Medulla oblongata (tissue), 1 donor: ENCODE measurements around the gene PFN2.
"Not testable (repeated sequence)": the region's sequence is repeated elsewhere in the genome, so short reads cannot be mapped to it uniquely, and the experiment has no call there.

ENCODE experiments used
- DNase-seq: peaks from one replicate; pipeline ENCODE4 v3.0.0-alpha.2; 2015; ENCODE audit errors: extremely low spot score

PFN2 gene, protein sequence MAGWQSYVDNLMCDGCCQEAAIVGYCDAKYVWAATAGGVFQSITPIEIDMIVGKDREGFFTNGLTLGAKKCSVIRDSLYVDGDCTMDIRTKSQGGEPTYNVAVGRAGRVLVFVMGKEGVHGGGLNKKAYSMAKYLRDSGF

DNA sequence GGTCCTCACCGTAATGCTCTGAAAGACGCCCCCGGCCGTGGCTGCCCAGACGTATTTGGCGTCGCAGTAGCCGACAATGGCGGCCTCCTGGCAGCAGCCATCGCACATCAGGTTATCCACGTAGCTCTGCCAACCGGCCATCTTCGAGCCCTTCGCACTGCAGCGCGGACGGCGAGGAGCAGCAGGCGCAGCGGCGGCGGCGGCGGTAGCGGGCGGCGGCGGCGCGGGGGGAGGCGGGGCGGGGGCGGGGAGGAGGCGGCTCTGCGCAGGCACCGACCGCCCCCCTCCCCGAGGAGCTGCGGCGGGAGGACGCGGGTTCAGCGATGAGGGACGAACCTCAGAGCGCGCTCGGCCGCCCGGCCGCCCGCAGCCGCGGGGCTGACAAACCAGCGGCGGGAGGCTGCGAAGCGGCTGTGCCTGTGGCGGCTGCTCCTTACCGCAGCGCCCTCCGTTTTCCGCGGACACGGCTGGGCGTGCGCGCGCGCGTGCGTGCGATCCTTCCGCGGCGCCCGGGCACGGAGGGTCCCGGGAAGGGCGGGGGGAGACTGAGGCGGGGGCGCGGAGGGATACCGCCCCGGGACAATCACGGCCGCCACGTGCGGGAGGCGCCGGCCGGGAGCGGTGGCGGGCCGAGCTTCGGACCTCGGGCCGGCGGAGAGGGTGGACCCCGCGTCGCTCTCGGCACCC is at the start of gene PFN2:
PFN2 (minus strand) TSS at position 180 of the 687 bp plus-strand sequence; CDS start at position 141, 39 bp downstream.
- peak; percentile 62 for DNase-seq

DNA sequence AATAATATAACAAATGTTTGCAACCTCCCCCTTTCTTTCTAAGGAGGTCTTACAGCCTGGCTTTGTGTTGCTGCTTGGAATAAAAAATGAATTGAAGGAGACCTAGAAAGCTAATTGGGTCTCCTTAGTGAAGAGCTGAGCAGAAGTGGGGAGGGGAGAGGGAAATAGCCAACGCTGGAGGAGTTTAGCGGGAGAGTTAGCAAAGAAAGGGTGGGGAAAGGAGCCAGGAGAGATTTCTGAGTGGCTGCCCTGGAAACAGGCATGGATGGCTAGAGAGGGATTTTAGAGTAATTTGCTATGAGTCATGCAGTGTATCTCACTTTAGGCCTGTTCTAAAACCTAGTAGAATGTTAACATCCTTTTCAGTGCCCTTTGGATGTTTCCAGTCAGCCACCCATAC is 45.2 kb upstream of the PFN2 start:
- peak; percentile 64 for DNase-seq

DNA sequence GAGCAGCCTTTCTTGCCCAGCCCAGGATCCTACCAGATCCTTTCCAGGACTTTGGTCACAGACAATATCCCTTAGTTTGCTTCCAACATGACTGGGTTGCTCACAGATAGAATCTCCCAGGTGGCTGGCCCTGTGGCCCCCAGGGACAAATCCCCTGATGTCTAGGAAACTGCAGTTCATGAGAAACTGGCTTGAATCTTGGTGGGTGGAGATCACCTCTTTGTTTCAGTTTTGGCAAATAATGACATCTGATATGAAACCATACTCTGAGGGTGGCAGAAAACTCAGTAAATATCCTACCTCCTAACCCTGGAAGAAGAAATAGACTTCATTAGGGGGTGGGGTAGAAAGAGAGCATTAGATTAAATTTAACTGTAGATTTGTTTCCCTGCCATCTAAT is 44.1 kb upstream of the PFN2 start:
- DNase-seq: no peak

DNA sequence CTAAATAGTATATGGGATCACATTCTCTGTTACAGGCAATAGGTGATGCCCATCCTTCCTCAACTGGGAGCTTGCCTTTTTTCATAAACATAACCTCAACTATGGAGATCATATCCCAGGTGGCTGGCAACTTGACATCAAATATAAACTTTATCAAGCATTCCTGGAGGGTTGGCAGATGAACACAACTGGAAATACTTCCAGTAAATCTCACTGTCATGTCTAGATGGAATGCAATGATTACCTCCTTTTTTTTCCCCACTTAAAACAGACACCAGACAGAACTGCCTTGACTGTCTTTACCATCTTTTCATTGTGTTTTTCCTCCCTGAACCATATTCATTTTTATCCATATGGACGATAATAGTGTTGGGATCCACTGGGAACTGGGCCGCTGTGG is 43.1 kb upstream of the PFN2 start:
- DNase-seq: no peak

DNA sequence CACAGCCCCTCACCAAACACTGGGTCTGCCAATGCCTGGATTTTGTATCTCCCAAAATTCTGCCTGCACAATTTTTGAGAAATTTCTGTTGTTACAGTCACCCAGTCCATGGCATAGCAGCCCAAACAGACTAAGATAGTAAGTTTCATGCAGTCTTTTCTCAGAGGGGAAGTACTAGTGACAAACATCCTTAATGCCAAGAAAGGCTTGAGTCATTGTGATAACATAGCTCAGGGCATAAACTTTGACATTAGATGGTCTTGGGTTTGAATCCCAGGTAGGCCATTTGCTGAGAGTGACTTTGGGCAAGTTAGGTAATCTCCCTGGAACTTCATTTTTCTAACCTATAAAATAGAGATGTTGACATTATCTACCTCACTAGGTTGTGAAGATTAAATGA is 36.1 kb upstream of the PFN2 start:
- DNase-seq: no peak

DNA sequence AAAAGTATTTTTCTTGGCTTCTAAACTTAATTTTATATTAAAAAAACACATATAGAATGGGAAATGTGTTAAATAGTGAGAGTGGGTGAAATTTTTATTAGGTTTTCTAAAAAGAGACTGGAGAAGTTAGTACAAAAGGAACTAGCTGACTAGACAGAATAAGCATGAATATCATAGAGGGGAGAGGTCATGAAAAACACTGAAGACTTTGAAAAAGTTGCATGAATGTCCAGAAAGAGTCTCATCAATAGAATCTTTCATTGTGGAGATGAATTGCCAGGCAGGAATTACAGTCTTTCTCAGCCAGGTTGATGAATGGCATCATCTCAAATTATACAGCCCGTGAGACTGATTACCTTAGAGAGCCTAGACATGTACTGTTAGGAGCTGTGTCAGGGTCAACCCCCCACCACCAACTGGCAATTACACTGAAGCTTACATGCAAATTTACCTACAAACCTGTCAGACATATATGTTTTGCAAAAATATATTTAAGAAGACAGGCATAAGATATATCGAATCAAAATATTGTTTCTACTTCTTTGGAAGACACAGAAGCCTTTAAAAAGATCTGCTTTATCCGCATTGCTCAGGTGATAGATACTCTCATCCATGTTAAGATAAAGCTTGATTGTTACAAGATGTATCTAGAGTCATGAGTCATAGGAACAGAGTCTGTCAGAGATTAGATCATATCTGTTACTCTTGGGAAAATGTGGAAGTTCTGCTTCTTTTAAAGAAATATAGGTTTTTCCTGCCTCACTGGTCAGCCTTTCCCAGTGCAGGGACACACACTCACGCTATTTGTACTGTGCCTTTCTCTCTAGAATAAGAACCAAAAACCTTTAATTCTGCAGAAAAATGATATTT is 34.8 kb upstream of the PFN2 start:
- no peak for DNase-seq

DNA sequence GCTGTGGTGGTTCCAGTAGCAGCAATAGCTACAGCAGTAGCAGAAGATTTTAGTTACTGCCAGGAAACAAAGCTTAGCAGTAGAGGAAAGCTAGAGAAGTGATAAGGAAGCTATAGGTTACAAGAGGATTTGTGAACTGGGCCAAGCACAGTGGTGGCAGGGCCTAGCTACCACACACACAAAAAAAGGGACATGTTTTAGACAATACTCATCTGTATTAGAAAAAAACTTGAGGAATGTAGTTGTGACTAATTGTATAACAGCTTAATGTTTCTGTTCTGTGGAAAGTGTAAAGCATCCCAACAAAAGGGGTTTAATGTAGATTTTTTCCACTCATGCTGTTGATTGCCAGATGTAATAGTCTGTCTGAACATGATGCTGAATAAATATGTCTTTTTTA is 29.9 kb upstream of the PFN2 start:
- DNase-seq: no peak

DNA sequence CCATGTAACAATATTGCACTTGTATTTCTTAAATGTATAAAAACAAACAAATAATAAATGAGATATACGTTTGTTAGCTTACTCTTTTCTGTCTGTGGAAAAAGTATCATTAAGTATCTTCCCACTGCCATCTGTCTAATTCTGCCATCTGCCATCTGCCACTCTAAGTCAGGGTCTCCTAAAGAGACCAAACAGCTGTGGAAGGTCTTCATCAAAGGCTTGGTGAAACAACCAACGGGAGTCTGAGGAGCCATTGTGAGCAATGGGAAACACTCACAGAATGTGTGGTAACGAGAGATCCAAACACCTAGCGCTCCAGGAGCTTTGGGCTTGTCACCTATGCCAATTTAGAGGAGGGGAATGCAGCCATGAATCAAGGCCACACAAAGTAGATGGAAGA is 28.7 kb upstream of the PFN2 start:
- DNase-seq: no peak

DNA sequence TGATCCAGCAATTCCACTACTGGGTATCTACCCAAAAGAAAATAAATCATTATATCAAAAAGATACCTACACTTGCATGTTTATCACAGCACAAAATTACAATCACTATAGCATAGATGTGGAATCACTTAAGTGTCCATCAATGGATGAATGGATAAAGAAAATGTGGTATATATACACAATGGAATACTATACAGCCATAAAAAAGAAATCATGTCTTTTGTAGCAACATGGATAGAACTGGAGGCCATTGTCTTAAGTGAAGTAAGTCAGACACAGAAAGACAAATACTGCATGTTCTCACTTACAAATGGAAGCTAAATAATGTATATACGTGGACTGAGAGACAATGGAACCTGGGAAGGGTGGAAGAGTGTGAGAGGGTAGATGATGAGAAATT is 28.3 kb upstream of the PFN2 start:
- no peak for DNase-seq

DNA sequence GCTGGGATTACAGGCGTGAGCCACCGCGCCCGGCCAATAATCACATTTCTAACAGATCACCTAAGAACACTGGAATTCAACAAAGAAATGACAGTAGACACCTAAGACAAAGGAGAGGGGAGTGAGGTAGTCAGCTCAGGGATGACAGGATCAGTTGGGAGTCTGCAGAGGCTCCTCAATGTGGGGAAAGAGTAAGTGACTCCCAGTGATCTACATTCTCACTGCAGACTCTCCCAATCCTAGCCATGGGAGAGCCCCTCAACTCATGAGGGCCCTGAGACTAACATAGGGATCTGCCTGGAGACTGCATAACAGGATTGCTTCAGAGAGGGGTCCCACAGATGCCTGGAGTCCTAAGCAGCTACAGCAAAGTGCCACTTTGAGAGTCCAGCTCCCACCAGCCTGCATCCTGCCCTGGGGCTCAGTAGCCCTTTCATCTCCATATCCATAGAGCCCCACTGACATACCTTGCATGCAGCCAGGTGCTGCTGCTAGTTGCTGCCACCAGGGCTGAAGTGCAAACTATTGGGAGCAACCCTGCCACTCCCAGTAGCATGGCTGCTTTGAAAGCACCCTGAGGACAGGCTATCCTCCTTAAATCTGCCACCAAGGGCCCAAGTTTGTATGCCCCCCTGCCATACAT is 21.8 kb upstream of the PFN2 start:
- no peak for DNase-seq

DNA sequence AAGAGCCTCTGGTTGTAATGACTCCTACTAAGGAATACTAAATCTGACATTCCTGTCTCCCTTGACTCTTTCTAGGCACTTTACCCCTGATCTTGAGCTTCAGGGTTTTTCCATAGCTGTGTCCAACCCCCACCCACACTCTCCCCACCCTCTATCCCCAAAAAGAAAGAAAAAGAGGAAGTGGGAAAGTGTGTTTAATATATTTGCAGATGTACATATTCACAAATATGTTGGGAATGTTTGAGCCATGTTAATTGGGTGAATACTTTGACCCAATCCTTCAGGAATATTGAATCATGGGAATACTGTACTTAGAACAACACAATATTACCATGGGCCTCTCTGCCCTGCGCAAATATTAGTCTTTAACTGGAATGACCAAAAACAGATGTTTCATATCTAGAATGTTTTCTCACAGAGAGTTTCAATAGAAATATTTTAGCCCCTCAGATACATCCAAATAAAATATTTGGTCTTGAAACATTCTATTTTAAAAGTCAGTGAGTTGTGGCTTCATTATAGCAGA is 19.8 kb upstream of the PFN2 start:
- no peak for DNase-seq

DNA sequence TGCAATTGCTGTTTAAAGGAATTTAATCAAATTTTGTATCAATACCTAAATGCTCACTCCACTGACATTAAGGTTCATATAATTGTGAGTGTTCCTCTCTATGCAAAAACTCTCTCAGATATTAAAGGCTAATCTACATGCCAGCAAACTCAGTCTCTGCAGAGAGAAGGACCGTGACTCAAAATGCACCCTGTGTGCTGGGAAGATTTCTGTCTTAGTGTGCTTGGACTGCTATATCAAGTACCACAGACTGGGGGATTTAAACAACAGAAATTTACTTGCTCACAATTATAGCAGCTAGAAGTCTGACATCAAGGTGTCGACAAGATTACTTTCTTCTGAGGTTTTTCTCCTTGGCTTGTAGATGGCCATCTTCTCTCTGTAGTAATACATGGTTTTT is 18.6 kb upstream of the PFN2 start:
- no peak for DNase-seq

DNA sequence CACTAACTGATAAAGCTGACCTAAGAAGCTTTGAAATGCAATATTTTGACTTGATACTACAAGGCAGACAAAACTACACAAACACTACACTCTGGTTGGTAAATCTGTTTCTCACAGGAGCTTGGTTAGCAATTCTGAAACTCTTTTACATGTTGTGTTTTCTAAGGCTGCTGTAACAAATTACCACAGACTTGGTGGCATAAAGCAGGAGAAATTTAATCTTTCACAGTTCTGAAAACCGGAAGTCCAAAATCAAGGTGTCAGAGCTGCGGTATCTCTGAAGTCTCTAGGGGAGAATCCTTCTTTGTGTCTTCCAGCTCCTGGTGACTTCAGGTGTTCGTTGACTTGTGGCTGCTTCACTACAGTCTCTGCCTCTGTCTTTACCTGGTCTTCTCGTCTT is 12.9 kb upstream of the PFN2 start:
- DNase-seq: no peak

DNA sequence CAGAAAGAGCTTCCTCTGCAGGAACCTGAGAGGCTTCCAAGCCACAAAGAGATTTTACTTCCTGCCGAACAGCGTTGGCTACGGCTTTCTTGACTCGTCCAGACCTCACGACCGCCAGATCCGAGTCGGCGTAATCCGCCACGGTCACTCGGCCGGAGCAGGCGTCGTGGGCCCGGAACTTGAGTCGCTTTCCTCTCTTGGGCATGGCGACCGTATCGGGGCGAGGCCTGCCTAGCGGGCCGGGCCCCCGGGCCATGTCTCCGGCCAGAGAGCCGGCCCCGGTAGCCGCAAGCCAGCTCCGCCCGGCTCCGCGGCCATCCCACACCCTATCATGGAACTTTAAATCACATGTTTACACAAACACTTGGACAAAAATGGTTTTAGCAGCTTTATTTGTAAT is 12.4 kb upstream of the PFN2 start:
- DNase-seq: not testable (repeated sequence)

DNA sequence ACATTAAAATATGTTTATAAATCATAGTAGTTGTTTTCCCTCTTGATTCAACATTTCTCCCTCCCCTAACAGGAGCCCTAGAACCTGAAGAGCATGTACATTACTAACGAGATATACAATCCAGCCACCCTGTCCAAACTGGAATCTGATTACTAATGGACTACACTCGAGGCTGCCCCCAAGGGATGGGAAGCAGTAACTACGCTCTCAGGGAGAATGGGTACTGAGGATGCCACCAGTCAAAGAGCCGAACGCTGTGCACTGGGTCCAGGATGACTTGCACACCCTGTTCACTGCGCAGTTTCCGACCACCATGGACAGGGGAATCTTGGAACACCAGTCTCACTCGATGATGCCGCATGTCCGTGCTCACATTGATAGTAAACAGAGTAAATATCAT is 11.3 kb upstream of the PFN2 start:
- not testable (repeated sequence) for DNase-seq

DNA sequence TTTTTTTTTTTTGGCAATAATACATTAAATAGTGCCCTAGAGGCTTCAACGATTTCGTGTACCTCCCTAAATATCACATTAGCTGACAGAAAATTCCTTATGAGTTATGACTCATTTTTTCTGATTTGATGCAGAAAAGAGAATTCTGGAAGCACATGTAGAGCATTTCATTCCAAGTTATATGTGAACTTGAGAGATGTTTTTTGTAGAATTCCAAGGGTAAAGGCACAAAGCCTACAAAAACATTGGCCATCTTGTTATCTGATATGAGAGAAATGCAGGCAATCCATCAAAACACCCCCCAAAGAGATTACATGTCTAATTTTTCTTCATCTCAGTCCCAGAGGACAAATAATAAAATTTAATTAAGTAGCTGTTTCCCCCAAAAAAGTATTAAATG is 6.7 kb upstream of the PFN2 start:
- DNase-seq: no peak

DNA sequence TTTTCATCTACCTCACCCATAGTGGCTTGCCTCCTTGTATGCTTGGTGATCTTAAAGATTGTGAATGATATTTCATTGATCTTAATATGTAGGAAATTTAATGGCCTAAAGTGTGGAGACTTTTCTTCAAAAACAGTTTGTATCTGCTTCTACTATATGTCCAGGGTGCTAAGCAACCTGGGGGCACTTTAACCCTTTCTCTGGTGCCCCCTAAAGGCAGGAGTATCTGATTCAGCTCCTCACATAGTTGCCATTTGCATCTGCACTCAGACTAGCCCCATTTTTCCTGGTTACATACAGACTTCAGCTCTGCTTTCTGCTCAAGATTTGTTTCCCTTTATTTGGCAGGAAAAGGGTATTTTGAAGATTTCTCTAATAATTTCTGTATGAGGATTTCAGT is 5.2 kb upstream of the PFN2 start:
- DNase-seq: no peak

DNA sequence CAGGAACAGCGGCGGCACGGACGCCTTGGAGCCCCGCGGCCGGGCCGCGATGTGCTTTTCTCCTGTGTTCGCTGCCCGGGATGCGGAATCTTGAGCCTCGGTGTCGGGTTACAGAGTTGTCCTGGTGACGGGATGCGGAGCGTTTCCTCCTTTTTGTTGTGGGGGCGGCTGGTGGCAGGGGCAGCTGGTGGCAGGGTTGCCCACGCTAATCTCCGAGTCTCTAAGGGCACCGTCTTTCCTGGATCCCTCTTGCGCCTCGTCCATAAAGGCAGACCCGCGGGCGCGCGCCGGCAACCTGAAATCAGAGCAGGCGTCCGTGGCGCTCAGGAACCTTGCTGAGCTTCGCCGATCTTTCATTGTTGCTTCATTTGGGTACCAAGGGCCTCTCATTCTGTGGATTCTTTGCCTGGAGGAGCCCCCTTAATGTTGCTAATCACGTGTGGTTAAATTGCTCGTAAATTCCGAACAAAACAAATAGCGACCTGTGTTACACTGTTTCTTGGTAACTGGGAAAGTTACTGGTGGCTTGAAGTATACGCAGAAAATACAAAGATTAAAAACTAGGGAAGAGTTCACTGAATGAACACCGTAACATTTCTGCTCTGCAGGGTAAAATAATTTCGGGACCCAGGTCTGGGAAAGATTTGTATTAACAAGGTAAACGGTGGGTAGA is 844 bp upstream of the PFN2 start:
- peak; percentile 42 for DNase-seq

DNA sequence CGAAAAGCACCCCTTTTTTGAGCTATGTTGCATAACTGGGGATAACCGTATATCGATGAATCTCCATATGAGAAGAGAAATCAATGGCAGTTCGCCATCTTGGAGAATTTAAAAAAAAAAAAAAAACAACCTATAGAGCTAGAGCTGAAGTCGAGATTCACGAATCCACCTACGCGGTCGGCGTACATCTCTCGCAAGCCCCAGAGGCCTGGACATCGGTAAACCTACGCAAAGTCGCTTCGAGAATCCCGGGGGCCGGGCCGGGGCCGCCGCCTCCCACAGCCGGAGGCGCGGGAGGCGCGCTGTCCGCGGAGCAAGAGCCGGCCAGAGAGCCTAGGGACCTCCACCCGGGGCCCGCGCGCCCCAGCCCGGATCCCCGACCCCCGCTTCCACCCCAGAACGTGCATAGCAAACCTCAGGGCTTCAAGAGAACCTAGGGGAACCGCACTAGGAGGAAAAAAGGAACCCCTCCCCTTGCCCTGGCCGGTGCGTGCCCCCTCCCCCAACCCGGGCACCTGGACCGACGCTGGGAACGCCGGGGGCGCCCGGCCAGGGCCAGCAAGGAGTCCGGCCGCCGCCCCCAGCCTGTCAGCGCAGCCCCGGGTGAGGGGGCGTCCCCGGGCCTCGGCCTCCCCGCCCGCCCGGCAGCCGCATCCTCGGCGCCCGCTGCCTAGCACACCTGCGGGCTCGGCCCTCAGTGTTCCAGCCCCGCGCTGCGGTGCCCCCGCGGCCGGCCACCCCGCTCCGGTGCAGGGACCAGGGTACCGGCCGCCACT is 567 bp downstream of the PFN2 start:
- peak; percentile 87 for DNase-seq

DNA sequence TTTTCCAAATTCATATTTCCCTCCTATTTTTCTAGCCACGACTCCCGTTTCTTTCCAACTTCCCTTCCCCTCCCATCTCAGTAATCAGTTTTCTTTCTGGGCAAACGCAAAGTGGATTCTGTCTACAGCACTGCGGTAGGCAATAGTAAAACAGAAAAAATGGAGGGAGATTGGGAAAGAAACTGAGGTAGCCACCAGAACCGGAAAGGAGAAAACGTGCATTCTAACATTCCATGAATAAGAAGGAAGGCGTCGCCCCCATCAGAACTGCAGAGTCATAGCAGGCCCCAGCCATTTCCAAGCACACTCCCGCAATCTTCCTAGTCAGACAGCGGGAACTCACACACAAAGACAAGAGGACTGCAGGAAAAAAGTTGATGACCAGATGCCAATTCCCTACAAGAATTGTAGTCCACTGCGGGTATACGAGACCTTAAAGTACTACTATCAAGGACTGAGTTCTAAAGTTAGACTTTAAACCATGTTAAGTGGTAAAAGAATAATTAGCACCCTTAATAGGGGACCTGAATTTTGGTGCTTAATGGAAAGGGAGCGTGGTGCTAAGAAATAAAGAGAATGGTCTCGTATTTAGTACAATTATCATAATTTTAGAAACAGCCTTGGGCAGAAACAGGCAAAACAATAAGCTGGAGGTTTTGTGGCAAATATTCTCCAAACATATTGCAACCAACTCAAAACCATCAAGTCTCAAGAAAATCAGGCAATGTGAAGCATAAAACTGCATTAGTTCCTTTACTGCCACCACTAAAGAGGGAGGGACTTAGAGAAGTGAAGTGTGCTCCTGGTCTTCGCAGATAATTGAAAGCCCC is 1.4 kb downstream of the PFN2 start:
- DNase-seq: peak; percentile 84
